Endometrial microvascular endothelial cells (primary cell): ENCODE data around the gene GJB1. TPM values are rescaled to one million over a fixed set of nuclear protein-coding genes. Genes with fewer than 3 reads are reported as not detected.
"Not testable (repeated sequence)": the region's sequence is repeated elsewhere in the genome, so short reads cannot be mapped to it uniquely, and the experiment has no call there.

Experiments used
- in situ Hi-C: cut with HindIII; loops from 2 replicates; pipeline ENCODE4 v1.10.0; 2017; ENCODE audit warnings: low sequenced_read_pairs, low pct_unique_long_range_greater_than_20kb; ENCODE audit errors: inconsistent ontology term
- total RNA-seq: library from RNA; depleted of rRNA; stranded (reverse); fragments of >200 nt; gene quantifications from one replicate; pipeline ENCODE4 v1.2.3, GENCODE V29; 2015; ENCODE audit errors: inconsistent ontology term

Gene GJB1
- total RNA-seq, 1 donor from 2014 or later = not detected

GRCh38 chrX:71252221-71252620, 29.2 kb downstream of the GJB1 start:
- in situ Hi-C loops = no loop called here

- in situ Hi-C loops = no loop called here
Observed at GRCh38 chrX:71253253-71254091, 30.4 kb downstream of the GJB1 start.

GRCh38 chrX:71254092-71254963, 31.3 kb downstream of the GJB1 start, which contains the start of gene ZMYM3:
Gene ZMYM3, minus strand, starts transcription at chrX:71254140. Its CDS starts 885 bp downstream, at chrX:71253255.
- in situ Hi-C loops = no loop called here

- in situ Hi-C loops = no loop called here
Observed at GRCh38 chrX:71256051-71256450, 33.0 kb downstream of the GJB1 start.

- in situ Hi-C loops = no loop called here
Observed at GRCh38 chrX:71256856-71257255, 33.8 kb downstream of the GJB1 start.

- in situ Hi-C loops = not testable (repeated sequence)
Observed at GRCh38 chrX:71268624-71269023, 45.6 kb downstream of the GJB1 start.

GRCh38 chrX:71269801-71270395, 46.9 kb downstream of the GJB1 start:
- in situ Hi-C loops = no loop called here

GRCh38 chrX:71272313-71272712, 49.3 kb downstream of the GJB1 start:
- in situ Hi-C loops = not testable (repeated sequence)

Other genes with a start within 250 kb of the GJB1 start
- gene SNX12, start 154.9 kb upstream of the GJB1 start, total RNA-seq = 79.9 TPM
- gene FOXO4, start 127.4 kb upstream of the GJB1 start, total RNA-seq = 2.2 TPM
- gene CXorf65, start 116.5 kb upstream of the GJB1 start, total RNA-seq = not detected
- gene IL2RG, start 111.6 kb upstream of the GJB1 start, total RNA-seq = 4.5 TPM
- gene MED12, start 104.6 kb upstream of the GJB1 start, total RNA-seq = 35.9 TPM
- 0.46 TPM for gene NLGN3, start 78.4 kb upstream of the GJB1 start, total RNA-seq
- 20.3 TPM for gene ZMYM3, start 30.9 kb downstream of the GJB1 start, total RNA-seq
- gene NONO, start 60.4 kb downstream of the GJB1 start, total RNA-seq = 383 TPM
- gene ITGB1BP2, start 78.5 kb downstream of the GJB1 start, total RNA-seq = not detected
- 16.4 TPM for gene TAF1, start 143.1 kb downstream of the GJB1 start, total RNA-seq